Ascending aorta (tissue), 2 donors: ENCODE measurements around the gene FOXP1. TPM values are rescaled to one million over a fixed set of nuclear protein-coding genes. Genes with fewer than 3 reads are reported as not detected.

Experiments
- DNase-seq, 2 donors: peaks; one replicate each; pipeline ENCODE4 v3.0.0-alpha.2; 2019; ENCODE audit warnings: low spot score in 2 of 2
- H3K27ac ChIP-seq, 2 donors: fragments of 200-600 bp; sonication (generic); one replicate each; pipeline ENCODE4 v1.5.1; 2016 to 2017; ENCODE audit warnings: mild to moderate bottlenecking in 1 of 2
- H3K27me3 ChIP-seq: fragments of 200-600 bp; sonication (generic); one replicate; pipeline ENCODE4 v1.5.1; 2017
- H3K36me3 ChIP-seq, 2 donors: fragments of 200-600 bp; sonication (generic); one replicate each; pipeline ENCODE4 v1.5.1; 2016
- H3K4me1 ChIP-seq, 2 donors: fragments of 200-600 bp; sonication (generic); one replicate each; pipeline ENCODE4 v1.5.1; 2016 to 2017; ENCODE audit warnings: mild to moderate bottlenecking in 1 of 2
- H3K4me3 ChIP-seq, 2 donors: fragments of 200-600 bp; sonication (generic); one replicate each; pipeline ENCODE4 v1.5.1; 2016 to 2017; ENCODE audit warnings: mild to moderate bottlenecking in 1 of 2
- H3K9me3 ChIP-seq, 2 donors: fragments of 200-600 bp; sonication (generic); one replicate each; pipeline ENCODE4 v1.5.1; 2016
- intact Hi-C: fragments of 100-400 bp; cut with DNase I; formaldehyde crosslinking; loops from one replicate; pipeline ENCODE4 v1.15.1; 2023
- total RNA-seq: library from RNA; depleted of rRNA; stranded (reverse); fragments of >200 nt; gene quantifications from one replicate; pipeline ENCODE4 v1.1.0, GENCODE V29; 2016
- TF ChIP-seq, protein P1 (sequence below), 3 experiments: fragments of 200-600 bp in 2 of 3; fragments of 450-650 bp in 1 of 3; sonication (generic) in 2 of 3; IDR thresholded peaks; one replicate each; pipeline ENCODE4 v1.5.1; 2016 to 2019; ENCODE audit warnings: antibody characterized with exemption in 3 of 3, mild to moderate bottlenecking in 1 of 3, moderate library complexity in 1 of 3

FOXP1 gene
- total RNA-seq, 1 donor from 2014 or later, result 171 TPM

DNA sequence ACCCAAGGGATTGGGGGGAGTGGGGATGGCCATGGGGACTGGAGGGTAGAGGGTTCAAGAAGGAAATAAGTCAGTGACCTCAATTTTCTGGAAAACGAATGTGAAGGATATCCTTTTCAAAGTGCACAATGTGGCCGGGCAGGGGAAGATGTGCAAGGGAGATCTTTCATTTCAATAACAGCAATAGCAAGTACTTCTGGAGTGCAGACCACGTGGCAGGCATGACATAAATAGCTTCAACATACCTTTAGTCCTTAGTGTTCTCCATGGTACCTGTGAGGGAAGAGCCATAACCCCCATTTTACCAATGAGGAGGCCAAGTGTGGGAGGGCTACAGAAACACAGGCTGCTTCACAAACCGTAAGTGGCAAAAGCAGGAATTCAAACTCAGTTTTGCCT lies 138.7 kb downstream of the FOXP1 start:
- H3K27me3 ChIP-seq, result no peaks in the 10 kb centered on the region
- no peak overlapping the region for H3K4me3 ChIP-seq
- TF ChIP-seq, protein P1, sequence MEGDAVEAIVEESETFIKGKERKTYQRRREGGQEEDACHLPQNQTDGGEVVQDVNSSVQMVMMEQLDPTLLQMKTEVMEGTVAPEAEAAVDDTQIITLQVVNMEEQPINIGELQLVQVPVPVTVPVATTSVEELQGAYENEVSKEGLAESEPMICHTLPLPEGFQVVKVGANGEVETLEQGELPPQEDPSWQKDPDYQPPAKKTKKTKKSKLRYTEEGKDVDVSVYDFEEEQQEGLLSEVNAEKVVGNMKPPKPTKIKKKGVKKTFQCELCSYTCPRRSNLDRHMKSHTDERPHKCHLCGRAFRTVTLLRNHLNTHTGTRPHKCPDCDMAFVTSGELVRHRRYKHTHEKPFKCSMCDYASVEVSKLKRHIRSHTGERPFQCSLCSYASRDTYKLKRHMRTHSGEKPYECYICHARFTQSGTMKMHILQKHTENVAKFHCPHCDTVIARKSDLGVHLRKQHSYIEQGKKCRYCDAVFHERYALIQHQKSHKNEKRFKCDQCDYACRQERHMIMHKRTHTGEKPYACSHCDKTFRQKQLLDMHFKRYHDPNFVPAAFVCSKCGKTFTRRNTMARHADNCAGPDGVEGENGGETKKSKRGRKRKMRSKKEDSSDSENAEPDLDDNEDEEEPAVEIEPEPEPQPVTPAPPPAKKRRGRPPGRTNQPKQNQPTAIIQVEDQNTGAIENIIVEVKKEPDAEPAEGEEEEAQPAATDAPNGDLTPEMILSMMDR (IDR thresholded peaks at IDR 0.05), result no peak
- intact Hi-C loops, result no loop called here
- DNase-seq, result no peak
- peak overlapping the region; percentile 19 to 63 for H3K27ac ChIP-seq
- H3K36me3 ChIP-seq, result no peaks in the 10 kb centered on the region
- H3K9me3 ChIP-seq, result no peaks in the 10 kb centered on the region
- H3K4me1 ChIP-seq, result peaks cover 0 to 22% of the 10 kb centered on the region in 2 donors

DNA sequence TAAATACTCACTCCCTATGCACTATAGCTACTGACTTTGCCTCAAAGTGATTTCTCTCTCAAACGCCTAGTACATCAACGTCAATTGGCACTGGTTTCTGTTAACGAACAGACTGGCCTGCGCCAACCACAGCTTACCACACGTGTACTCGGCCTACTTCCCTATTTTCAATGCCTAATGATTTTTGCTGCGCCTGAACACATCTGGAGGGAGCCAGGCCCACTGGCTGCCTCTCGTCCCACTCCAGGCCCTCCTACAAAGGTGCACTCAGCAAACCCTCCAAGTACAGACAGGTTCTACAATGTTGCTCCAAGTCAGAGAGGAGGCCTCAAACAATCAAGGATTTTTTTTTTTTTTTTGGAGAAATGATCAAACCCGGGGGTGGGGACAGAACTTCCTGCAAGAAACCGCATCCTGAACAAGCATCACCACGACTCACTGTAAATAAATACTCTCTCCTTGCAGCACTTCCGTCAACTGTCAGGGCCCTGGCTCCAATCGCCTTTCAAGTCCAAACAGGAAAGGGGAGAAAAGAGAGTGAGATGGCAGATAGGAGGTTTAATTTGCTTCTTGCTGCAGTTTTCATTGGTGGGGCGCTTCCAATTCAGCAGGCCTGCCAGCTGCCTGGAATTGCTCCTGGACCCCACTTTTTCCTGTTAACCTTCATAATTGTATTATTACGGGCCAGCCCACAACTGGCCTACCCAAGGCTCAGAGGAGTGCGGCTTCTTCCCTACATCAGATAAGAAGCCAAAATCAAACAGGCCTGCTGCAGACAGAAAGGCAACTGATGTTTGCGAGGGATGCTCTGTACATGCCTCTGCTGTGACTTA lies 139.3 kb downstream of the FOXP1 start:
- no peak overlapping the region for H3K4me3 ChIP-seq
- peaks cover 0 to 16% of the 10 kb centered on the region in 2 donors for H3K4me1 ChIP-seq
- H3K36me3 ChIP-seq, result no peaks in the 10 kb centered on the region
- intact Hi-C loops, result no loop called here
- no peaks in the 10 kb centered on the region for H3K9me3 ChIP-seq
- peak overlapping the region; percentile 49 to 63 for H3K27ac ChIP-seq
- DNase-seq, result peak in 1 of 2 donors; percentile 73
- H3K27me3 ChIP-seq, result no peaks in the 10 kb centered on the region
- TF ChIP-seq, protein P1 (IDR thresholded peaks at IDR 0.05), result no peak

GRCh38 chr3:71443332-71443731 lies 140.2 kb downstream of the FOXP1 start:
- no peaks in the 10 kb centered on the region for H3K27me3 ChIP-seq
- H3K4me3 ChIP-seq, result no peak overlapping the region
- H3K9me3 ChIP-seq, result no peaks in the 10 kb centered on the region
- DNase-seq, result no peak
- peak overlapping the region; percentile 49 to 63 for H3K27ac ChIP-seq
- TF ChIP-seq, protein P1 (IDR thresholded peaks at IDR 0.05), result no peak
- peaks cover 0 to 21% of the 10 kb centered on the region in 2 donors for H3K4me1 ChIP-seq
- H3K36me3 ChIP-seq, result no peaks in the 10 kb centered on the region
- intact Hi-C loops, result no loop called here

- H3K27ac ChIP-seq, result no peak overlapping the region
- no peak overlapping the region for H3K4me3 ChIP-seq
- intact Hi-C loops, result no loop called here
- H3K4me1 ChIP-seq, result peaks cover 0 to 26% of the 10 kb centered on the region in 2 donors
- no peaks in the 10 kb centered on the region for H3K36me3 ChIP-seq
- H3K9me3 ChIP-seq, result no peaks in the 10 kb centered on the region
- TF ChIP-seq, protein P1 (IDR thresholded peaks at IDR 0.05), result no peak
- no peaks in the 10 kb centered on the region for H3K27me3 ChIP-seq
- DNase-seq, result no peak
Measured at GRCh38 chr3:71442652-71443042, 140.9 kb downstream of the FOXP1 start.

GRCh38 chr3:71441925-71442651 lies 141.4 kb downstream of the FOXP1 start:
- Histone ChIP-seq H3K27me3 (no peaks in the 10 kb centered on the region), H3K4me3 (no peak overlapping the region), H3K4me1 (peaks cover 0 to 30% of the 10 kb centered on the region in 2 donors), H3K9me3 (no peaks in the 10 kb centered on the region), H3K27ac (no peak overlapping the region), H3K36me3 (no peaks in the 10 kb centered on the region)
- no peak for DNase-seq
- TF ChIP-seq, protein P1 (IDR thresholded peaks at IDR 0.05), result no peak
- intact Hi-C loops, result no loop called here
